ENCODE measurements around the gene PLEKHM3.

- TF ChIP-seq CTCF (IDR thresholded peaks at IDR 0.05; ENCODE audit: insufficient read depth, low read length, poor library complexity, severe bottlenecking) (no peak), EZH2phosphoT487 (conservative IDR thresholded peaks at IDR 0.05; ENCODE audit: low read length) (no peak)
Measured at GRCh38 chr2:208006833-208007232, 18.5 kb downstream of the PLEKHM3 start.
